ENCODE data around the gene NDUFAF8. TPM values are rescaled to one million over a fixed set of nuclear protein-coding genes. Genes with fewer than 3 reads are reported as not detected.

NDUFAF8 gene
- total RNA-seq, 2 donors from 2014 or later = 60.2 to 66.5 TPM

GRCh38 chr17:81199482-81199830, 39.7 kb upstream of the NDUFAF8 start:
- intact Hi-C loops (cut with DNase I) = no loop called here
- ATAC-seq = no peak
- no peak for DNase-seq

- DNase-seq (no peak), ATAC-seq (no peak)
- intact Hi-C loops (cut with DNase I) = loop anchor here (5.0 to 10.0 kb wide), 2 partner anchors 53 to 55 kb away; no protein-coding TSS in a partner anchor
These were observed 38.9 kb upstream of the NDUFAF8 start for GRCh38 chr17:81200201-81200600.

GRCh38 chr17:81200695-81201580, 38.2 kb upstream of the NDUFAF8 start:
- DNase-seq (peak; percentile 59), ATAC-seq (peak; percentile 63 to 74)
- intact Hi-C loops (cut with DNase I) = loop anchor here (5.0 to 10.0 kb wide), 2 partner anchors 54 to 56 kb away; no protein-coding TSS in a partner anchor

GRCh38 chr17:81202318-81202717, 36.8 kb upstream of the NDUFAF8 start:
- intact Hi-C loops (cut with DNase I) = loop anchor here (5.0 to 10.0 kb wide), 2 partner anchors 55 to 58 kb away; no protein-coding TSS in a partner anchor
- ATAC-seq = no peak

GRCh38 chr17:81203136-81203535, 36.0 kb upstream of the NDUFAF8 start:
- ATAC-seq (no peak), DNase-seq (no peak)
- intact Hi-C loops (cut with DNase I) = loop anchor here (5.0 to 10.0 kb wide), 2 partner anchors 56 to 58 kb away; no protein-coding TSS in a partner anchor

More at GRCh38 chr17:81202318-81202717, 36.8 kb upstream of the NDUFAF8 start:
- no peak for DNase-seq

GRCh38 chr17:81204578-81204977, 34.5 kb upstream of the NDUFAF8 start:
- ATAC-seq (no peak), DNase-seq (no peak)
- intact Hi-C loops (cut with DNase I) = loop anchor here (5.0 to 10.0 kb wide), 2 partner anchors 57 to 60 kb away; no protein-coding TSS in a partner anchor

- no peak for DNase-seq
- intact Hi-C loops (cut with DNase I) = loop anchor here in 1 of 2 donors (10.0 kb wide), 1 partner anchor 61 kb away; no protein-coding TSS in a partner anchor
- no peak for ATAC-seq
These were observed 33.0 kb upstream of the NDUFAF8 start for GRCh38 chr17:81206166-81206565.

GRCh38 chr17:81206657-81207056, 32.5 kb upstream of the NDUFAF8 start:
- no peak for DNase-seq
- no peak for ATAC-seq
- intact Hi-C loops (cut with DNase I) = loop anchor here in 1 of 2 donors (10.0 kb wide), 1 partner anchor 62 kb away; no protein-coding TSS in a partner anchor

- DNase-seq (no peak), ATAC-seq (no peak)
- intact Hi-C loops (cut with DNase I) = loop anchor here in 1 of 2 donors (10.0 kb wide), 1 partner anchor 63 kb away; no protein-coding TSS in a partner anchor
These were observed 31.2 kb upstream of the NDUFAF8 start for GRCh38 chr17:81207610-81208581.

GRCh38 chr17:81208651-81209050, 30.5 kb upstream of the NDUFAF8 start:
- ATAC-seq (no peak), DNase-seq (no peak)
- intact Hi-C loops (cut with DNase I) = loop anchor here in 1 of 2 donors (10.0 kb wide), 1 partner anchor 64 kb away; no protein-coding TSS in a partner anchor

GRCh38 chr17:81209141-81209540, 30.0 kb upstream of the NDUFAF8 start:
- intact Hi-C loops (cut with DNase I) = loop anchor here in 1 of 2 donors (10.0 kb wide), 1 partner anchor 64 kb away; no protein-coding TSS in a partner anchor
- DNase-seq (no peak), ATAC-seq (no peak)

GRCh38 chr17:81210466-81210865, 28.7 kb upstream of the NDUFAF8 start:
- peak in 1 of 2 donors; percentile 45 for ATAC-seq

GRCh38 chr17:81210868-81211267, 28.2 kb upstream of the NDUFAF8 start:
- peak; percentile 26 to 39 for ATAC-seq
- no peak for DNase-seq
- intact Hi-C loops (cut with DNase I) = no loop called here

More at GRCh38 chr17:81210466-81210865, 28.7 kb upstream of the NDUFAF8 start:
- DNase-seq = peak; percentile 57
- intact Hi-C loops (cut with DNase I) = no loop called here

- no peak for DNase-seq
- intact Hi-C loops (cut with DNase I) = no loop called here
- no peak for ATAC-seq
These were observed 26.8 kb upstream of the NDUFAF8 start for GRCh38 chr17:81212365-81212764.

GRCh38 chr17:81213978-81214377, 25.1 kb upstream of the NDUFAF8 start:
- DNase-seq (no peak), ATAC-seq (no peak)
- intact Hi-C loops (cut with DNase I) = no loop called here

GRCh38 chr17:81217491-81217890, 21.6 kb upstream of the NDUFAF8 start:
- ATAC-seq = no peak
- DNase-seq = no peak
- intact Hi-C loops (cut with DNase I) = no loop called here

GRCh38 chr17:81218459-81218858, 20.7 kb upstream of the NDUFAF8 start:
- intact Hi-C loops (cut with DNase I) = no loop called here
- no peak for ATAC-seq
- no peak for DNase-seq

GRCh38 chr17:81218991-81219390, 20.1 kb upstream of the NDUFAF8 start:
- ATAC-seq (no peak), DNase-seq (no peak)
- intact Hi-C loops (cut with DNase I) = no loop called here
